K562 (cell line): ENCODE results near the gene SUCO. TPM values are rescaled to one million over a fixed set of nuclear protein-coding genes. Genes with fewer than 3 reads are reported as not detected.
"Not testable (repeated sequence)": the region's sequence is repeated elsewhere in the genome, so short reads cannot be mapped to it uniquely, and the experiment has no call there.

Experiments
- ATAC-seq: fragments of 200-7000 bp; cut with Tn5 transposase; 3 replicates; pipeline ENCODE4 v1.9.1; 2020; ENCODE audit warnings: moderate library complexity
- BruUV-seq: library from RNA; stranded (reverse); fragments of 400-500 nt; replicated peaks from 2 replicates; lab custom pipeline; 2021; lab: Mats Ljungman, UMichigan
- CTCF ChIA-PET: fragments of 300-600 bp; formaldehyde crosslinking; extraction: SDS; loops from one replicate; lab custom pipeline; 2021; ENCODE audit warnings: low intra/inter-chr PET ratio; lab: Yijun Ruan, JAX
- POLR2A ChIA-PET: fragments of 300-600, 350-650 bp; sonication (Branson Sonifier 250); formaldehyde crosslinking; extraction: SDS; loops from one replicate; lab custom pipeline; 2021; ENCODE audit warnings: antibody characterized with exemption, inconsistent platforms; lab: Yijun Ruan, JAX
- DNase-seq, 4 experiments: peaks; one replicate each; pipeline versions ENCODE4 v3.0.0 to v3.0.0-alpha.2; 2011 to 2018; ENCODE audit warnings: low spot score in 3 of 4, mixed read lengths in 3 of 4; ENCODE audit errors: extremely low read depth in 1 of 4
- FAIRE-seq: peaks from 2 replicates; lab custom pipeline; 2011; peaks lifted over from hg19 to GRCh38; lab: Jason Lieb, UNC
- H2AFZ ChIP-seq: 2 replicates; pipeline ENCODE4 v1.6.0; 2011; ENCODE audit warnings: low read depth, low read length, control low read depth, inconsistent platforms
- H3K27ac ChIP-seq: fragments of 200-600 bp; 3 replicates; pipeline ENCODE4 v1.8.0; 2011; ENCODE audit warnings: low read depth, mild to moderate bottlenecking, control low read depth, inconsistent platforms, low read length, moderate library complexity, mixed read lengths; ENCODE audit errors: extremely low read depth
- H3K27me3 ChIP-seq, 2 experiments: fragments of 300-600 bp in 1 of 2; 2 replicates in 1 of 2; 3 replicates in 1 of 2; pipeline versions ENCODE4 v1.6.0 to v1.8.0; 2011; ENCODE audit warnings: inconsistent platforms in 2 of 2, low read length in 2 of 2, mild to moderate bottlenecking in 1 of 2, mixed read lengths in 1 of 2, moderate library complexity in 1 of 2; ENCODE audit not compliant: control insufficient read depth in 2 of 2, insufficient read depth in 2 of 2
- H3K36me3 ChIP-seq: fragments of 300-600 bp; 3 replicates; pipeline ENCODE4 v1.8.0; 2011; ENCODE audit warnings: mild to moderate bottlenecking, low read length, inconsistent platforms; ENCODE audit not compliant: control insufficient read depth, insufficient read depth
- H3K4me1 ChIP-seq, 2 experiments: fragments of 200-600 bp in 1 of 2; replicated peaks in 1 of 2; 2 replicates in 1 of 2; 3 replicates in 1 of 2; pipeline versions ENCODE4 v1.5.1 to v1.8.0; 2011; ENCODE audit warnings: inconsistent platforms in 2 of 2, low read length in 2 of 2, mild to moderate bottlenecking in 1 of 2, mixed read lengths in 1 of 2, moderate library complexity in 1 of 2; ENCODE audit not compliant: control insufficient read depth in 2 of 2, insufficient read depth in 2 of 2
- H3K4me2 ChIP-seq: 2 replicates; pipeline ENCODE4 v1.6.1; 2011; ENCODE audit warnings: low read length, control low read depth, inconsistent platforms, mixed read lengths; ENCODE audit not compliant: insufficient read depth
- H3K4me3 ChIP-seq: fragments of 200-600 bp; sonication (generic), shearing (Covaris generic); 2 replicates; pipeline ENCODE4 v1.5.1; 2016; ENCODE audit warnings: control low read depth, inconsistent platforms
- H3K79me2 ChIP-seq: fragments of 200-600 bp; 3 replicates; pipeline ENCODE4 v1.8.0; 2011; ENCODE audit warnings: low read length, inconsistent platforms; ENCODE audit not compliant: control insufficient read depth, insufficient read depth
- H3K9ac ChIP-seq, 2 experiments: 2 replicates each; pipeline versions ENCODE4 v1.6.0 to v1.6.1; 2011; ENCODE audit warnings: low read depth in 2 of 2, low read length in 2 of 2, control low read depth in 1 of 2, inconsistent platforms in 1 of 2, mild to moderate bottlenecking in 1 of 2, mixed read lengths in 1 of 2; ENCODE audit not compliant: insufficient read depth in 1 of 2
- H3K9me1 ChIP-seq: one replicate; pipeline ENCODE4 v1.6.0; 2011; ENCODE audit warnings: inconsistent platforms, mild to moderate bottlenecking, low read length, moderate library complexity; ENCODE audit not compliant: control insufficient read depth, insufficient read depth
- H3K9me3 ChIP-seq: replicated peaks from 2 replicates; pipeline ENCODE4 v1.5.1; 2011; ENCODE audit warnings: low read depth, low read length, inconsistent platforms; ENCODE audit not compliant: control insufficient read depth, insufficient read depth
- H4K20me1 ChIP-seq: replicated peaks from 2 replicates; pipeline ENCODE4 v1.6.1; 2011; ENCODE audit warnings: low read length, inconsistent platforms, mixed read lengths; ENCODE audit not compliant: control insufficient read depth, insufficient read depth
- CBX1 ChIP-seq: sonication (generic); IDR thresholded peaks from 2 replicates; pipeline ENCODE4 v1.6.1; 2016; ENCODE audit warnings: antibody characterized with exemption, low read depth, mild to moderate bottlenecking
- CBX3 ChIP-seq, 2 experiments: IDR thresholded peaks; 1 replicate in 1 of 2; 2 replicates in 1 of 2; pipeline ENCODE4 v1.6.1; 2012; ENCODE audit warnings: inconsistent platforms in 2 of 2, low read length in 2 of 2, borderline replicate concordance in 1 of 2, control low read depth in 1 of 2
- CBX5 ChIP-seq: IDR thresholded peaks from 2 replicates; pipeline ENCODE4 v1.6.1; 2014; ENCODE audit warnings: low read depth, borderline replicate concordance
- CEBPB ChIP-seq: fragments of 450-650 bp; IDR thresholded peaks from 2 replicates; pipeline ENCODE4 v1.6.1; 2016; ENCODE audit warnings: missing genetic modification characterization, missing compliant biosample characterization
- ID3 ChIP-seq, 2 experiments: fragments of 250-450 bp in 1 of 2; fragments of 450-650 bp in 1 of 2; sonication (Bioruptor Pico) in 1 of 2; IDR thresholded peaks; 2 replicates each; pipeline versions ENCODE4 v1.6.1 to v1.8.0; 2016 to 2021; ENCODE audit warnings: mild to moderate bottlenecking in 2 of 2, moderate library complexity in 2 of 2, missing compliant biosample characterization in 1 of 2, missing genetic modification characterization in 1 of 2
- RAD21 ChIP-seq, 2 experiments: fragments of 250-450 bp in 1 of 2; fragments of 450-650 bp in 1 of 2; sonication (Bioruptor Pico) in 1 of 2; formaldehyde crosslinking in 1 of 2; IDR thresholded peaks in 1 of 2; conservative IDR thresholded peaks in 1 of 2; 2 replicates each; pipeline versions ENCODE4 v1.4.0 to v1.8.0; 2020 to 2022; ENCODE audit warnings: mild to moderate bottlenecking in 2 of 2, moderate library complexity in 1 of 2
- TEAD4 ChIP-seq, 2 experiments: sonication (generic) in 1 of 2; formaldehyde crosslinking in 1 of 2; IDR thresholded peaks; 2 replicates each; pipeline versions ENCODE4 v1.6.1 to v1.8.0; 2012 to 2022; ENCODE audit warnings: borderline replicate concordance in 1 of 2, inconsistent platforms in 1 of 2, low read length in 1 of 2, mild to moderate bottlenecking in 1 of 2, missing genetic modification reagents in 1 of 2
- TRIM24 ChIP-seq, 2 experiments: fragments of 450-650 bp; IDR thresholded peaks; 2 replicates each; pipeline ENCODE4 v1.6.1; 2016
- TRIM28 ChIP-seq: fragments of 450-650 bp; IDR thresholded peaks from 2 replicates; pipeline ENCODE4 v1.6.1; 2017
- ZEB2 ChIP-seq: fragments of 450-650 bp; IDR thresholded peaks from 2 replicates; pipeline ENCODE4 v1.6.1; 2016
- ZNF280A ChIP-seq: fragments of 450-650 bp; IDR thresholded peaks from 2 replicates; pipeline ENCODE4 v1.6.1; 2018; ENCODE audit warnings: mild to moderate bottlenecking, low read depth; ENCODE audit not compliant: partially characterized antibody
- ZNF445 ChIP-seq: fragments of 250-450 bp; sonication (Bioruptor Pico); IDR thresholded peaks from 2 replicates; pipeline ENCODE4 v1.4.0; 2020; ENCODE audit warnings: low read depth, mild to moderate bottlenecking, moderate library complexity
- WGBS: fragments of 100-300 bp; shearing (Covaris generic); methylation state at CpG from one replicate; pipeline ENCODE4 v1.1.6; 2016; ENCODE audit warnings: low coverage, mixed read lengths; ENCODE audit not compliant: insufficient coverage; ENCODE audit errors: missing lambda C conversion rate; 5-methylcytosine and 5-hydroxymethylcytosine counted together
- in situ Hi-C: fragments of 300-500 bp; cut with MboI; formaldehyde crosslinking; loops from 4 replicates; pipeline ENCODE4 v1.15.0; 2018; ENCODE audit warnings: inconsistent platforms, mixed read lengths
- intact Hi-C: fragments of 100-400 bp; cut with micrococcal nuclease; formaldehyde crosslinking; loops from 2 replicates; pipeline ENCODE4 v1.14.2; 2022
- polyA plus RNA-seq, 8 experiments: library from polyadenylated mRNA; depleted of rRNA in 4 of 8; stranded (reverse) in 5 of 8; unstranded in 3 of 8; fragments of >200 nt; fragmentation: Nextera tagmentation in 2 of 8; fragmentation: Illumina TruSeq in 1 of 8; extraction: Ambion mirVana in 2 of 8; extraction: Trizol in 1 of 8; gene quantifications; 2 replicates each; pipeline versions ENCODE4 v1.2.1 to v1.2.3, GENCODE V29; 2011 to 2014; ENCODE audit warnings: inconsistent platforms in 1 of 8, missing spikeins in 1 of 8
- total RNA-seq, 7 experiments: library from RNA; depleted of rRNA in 6 of 7; stranded (reverse); fragments of >200 nt in 6 of 7; fragmentation: Illumina TruSeq in 2 of 7; extraction: Trizol in 2 of 7; gene quantifications; 2 replicates each; pipeline versions ENCODE4 v1.2.1 to v1.2.3, GENCODE V29; 2011 to 2021; ENCODE audit warnings: low replicate concordance in 1 of 7
- TF ChIP-seq, protein P1 (sequence below): fragments of 250-450 bp; sonication (Bioruptor Pico); IDR thresholded peaks from 2 replicates; pipeline ENCODE4 v1.5.1; 2021; ENCODE audit warnings: mild to moderate bottlenecking

SUCO gene
- total and polyA plus RNA-seq, 9 of the 15 experiments (the other 6 are each of a cell fraction or from before 2014, with no cell fraction given): 2.5 to 20.6 (median 14.3) TPM

- in situ Hi-C loops, CTCF ChIA-PET: not testable (repeated sequence)
Observed at GRCh38 chr1:172620603-172621002, 87.7 kb downstream of the SUCO start.

More at GRCh38 chr1:172620603-172621002, 87.7 kb downstream of the SUCO start:
- H3K4me1 ChIP-seq; H3K4me3 ChIP-seq; H3K36me3 ChIP-seq; H4K20me1 ChIP-seq; ATAC-seq; FAIRE-seq; H3K9me1 ChIP-seq; BruUV-seq; H3K4me2 ChIP-seq; H3K27me3 ChIP-seq; intact Hi-C loops; H2AFZ ChIP-seq; H3K9ac ChIP-seq; H3K9me3 ChIP-seq; POLR2A ChIA-PET; DNase-seq; H3K27ac ChIP-seq; H3K79me2 ChIP-seq; TF ChIP-seq ID3 (CRISPR knock-in tag; IDR thresholded peaks at IDR 0.05); TEAD4 (CRISPR knock-in tag; IDR thresholded peaks at IDR 0.05; ENCODE audit: borderline replicate concordance): not testable (repeated sequence)
- 16% methylated on average over 9 of the region's 9 CpGs for WGBS
- TF ChIP-seq ZNF280A (peak; percentile 86), CBX5 (peak; percentile 88), ZEB2 (peak; percentile 73), ZNF445 (CRISPR knock-in tag) (0 out of 2 replicates have a peak, but pooled peaks have one; percentile 18), ID3 (tag; IDR thresholded peaks at IDR 0.05) (0 out of 2 replicates have a peak, but pooled peaks have one; percentile 23), TRIM24 (IDR thresholded peaks at IDR 0.05) (peak; percentile 6 to 69; a peak in 2 of 4 replicates), TRIM28 (peak; percentile 94), CEBPB (tag) (0 out of 2 replicates have a peak, but pooled peaks have one; percentile 17), CBX1 (0 out of 2 replicates have a peak, but pooled peaks have one; percentile 38), TEAD4 (IDR thresholded peaks at IDR 0.05; ENCODE audit: low read length) (0 out of 2 replicates have a peak, but pooled peaks have one; percentile 22), CBX3 (IDR thresholded peaks at IDR 0.05; ENCODE audit: borderline replicate concordance in 1 of 2, low read length in 2 of 2) (peak; percentile 65 to 88; a peak in 2 of 3 replicates), RAD21 (CRISPR knock-in tag; conservative IDR thresholded peaks at IDR 0.05 in 1 of 2, IDR thresholded peaks at IDR 0.05 in 1 of 2) (peak in 1 of 2 experiments; percentile 32; a peak in 2 of 4 replicates)
- TF ChIP-seq, protein P1, sequence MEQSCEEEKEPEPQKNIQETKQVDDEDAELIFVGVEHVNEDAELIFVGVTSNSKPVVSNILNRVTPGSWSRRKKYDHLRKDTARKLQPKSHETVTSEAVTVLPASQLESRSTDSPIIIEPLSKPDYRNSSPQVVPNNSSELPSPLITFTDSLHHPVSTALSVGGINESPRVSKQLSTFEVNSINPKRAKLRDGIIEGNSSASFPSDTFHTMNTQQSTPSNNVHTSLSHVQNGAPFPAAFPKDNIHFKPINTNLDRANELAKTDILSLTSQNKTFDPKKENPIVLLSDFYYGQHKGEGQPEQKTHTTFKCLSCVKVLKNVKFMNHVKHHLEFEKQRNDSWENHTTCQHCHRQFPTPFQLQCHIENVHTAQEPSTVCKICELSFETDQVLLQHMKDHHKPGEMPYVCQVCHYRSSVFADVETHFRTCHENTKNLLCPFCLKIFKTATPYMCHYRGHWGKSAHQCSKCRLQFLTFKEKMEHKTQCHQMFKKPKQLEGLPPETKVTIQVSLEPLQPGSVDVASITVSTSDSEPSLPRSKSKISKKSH: 0 out of 2 replicates have a peak, but pooled peaks have one; percentile 38
